ENCODE results near the gene ZNF236. TPM values are rescaled to one million over a fixed set of nuclear protein-coding genes. Genes with fewer than 3 reads are reported as not detected.
A peak's percentile ranks its signal among the peaks of the same experiment; 100 is the strongest.

Gene ZNF236
- total RNA-seq, 1 donor from 2014 or later = 20.4 TPM

GRCh38 chr18:77006305-77007175, 184.2 kb downstream of the ZNF236 start:
- TF ChIP-seq, protein P1, sequence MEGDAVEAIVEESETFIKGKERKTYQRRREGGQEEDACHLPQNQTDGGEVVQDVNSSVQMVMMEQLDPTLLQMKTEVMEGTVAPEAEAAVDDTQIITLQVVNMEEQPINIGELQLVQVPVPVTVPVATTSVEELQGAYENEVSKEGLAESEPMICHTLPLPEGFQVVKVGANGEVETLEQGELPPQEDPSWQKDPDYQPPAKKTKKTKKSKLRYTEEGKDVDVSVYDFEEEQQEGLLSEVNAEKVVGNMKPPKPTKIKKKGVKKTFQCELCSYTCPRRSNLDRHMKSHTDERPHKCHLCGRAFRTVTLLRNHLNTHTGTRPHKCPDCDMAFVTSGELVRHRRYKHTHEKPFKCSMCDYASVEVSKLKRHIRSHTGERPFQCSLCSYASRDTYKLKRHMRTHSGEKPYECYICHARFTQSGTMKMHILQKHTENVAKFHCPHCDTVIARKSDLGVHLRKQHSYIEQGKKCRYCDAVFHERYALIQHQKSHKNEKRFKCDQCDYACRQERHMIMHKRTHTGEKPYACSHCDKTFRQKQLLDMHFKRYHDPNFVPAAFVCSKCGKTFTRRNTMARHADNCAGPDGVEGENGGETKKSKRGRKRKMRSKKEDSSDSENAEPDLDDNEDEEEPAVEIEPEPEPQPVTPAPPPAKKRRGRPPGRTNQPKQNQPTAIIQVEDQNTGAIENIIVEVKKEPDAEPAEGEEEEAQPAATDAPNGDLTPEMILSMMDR (IDR thresholded peaks at IDR 0.05) = no peak
- no peak for DNase-seq (ENCODE audit: extremely low spot score, unreplicated experiment)
- peaks cover 28% of the 10 kb centered on the region for H3K4me1 Mint-ChIP-seq (ENCODE audit: unreplicated experiment)
- no peak overlapping the region for H3K4me3 Mint-ChIP-seq (ENCODE audit: unreplicated experiment)
- no peaks in the 10 kb centered on the region for H3K27me3 Mint-ChIP-seq (ENCODE audit: unreplicated experiment)
- no peaks in the 10 kb centered on the region for H3K9me3 Mint-ChIP-seq (ENCODE audit: unreplicated experiment)
- peak overlapping the region; percentile 80 for H3K27ac Mint-ChIP-seq (ENCODE audit: unreplicated experiment)
- no peaks in the 10 kb centered on the region for H3K36me3 Mint-ChIP-seq (ENCODE audit: unreplicated experiment)

GRCh38 chr18:77007251-77007650, 184.9 kb downstream of the ZNF236 start:
- Mint-ChIP-seq H3K4me1 (ENCODE audit: unreplicated experiment) (peaks cover 28% of the 10 kb centered on the region), H3K4me3 (ENCODE audit: unreplicated experiment) (peak overlapping the region; percentile 35), H3K27me3 (ENCODE audit: unreplicated experiment) (no peaks in the 10 kb centered on the region), H3K36me3 (ENCODE audit: unreplicated experiment) (peaks cover 3% of the 10 kb centered on the region), H3K27ac (ENCODE audit: unreplicated experiment) (peak overlapping the region; percentile 80), H3K9me3 (ENCODE audit: unreplicated experiment) (no peaks in the 10 kb centered on the region)
- TF ChIP-seq, protein P1 (IDR thresholded peaks at IDR 0.05) = no peak
- DNase-seq (ENCODE audit: extremely low spot score, unreplicated experiment) = no peak

DNA sequence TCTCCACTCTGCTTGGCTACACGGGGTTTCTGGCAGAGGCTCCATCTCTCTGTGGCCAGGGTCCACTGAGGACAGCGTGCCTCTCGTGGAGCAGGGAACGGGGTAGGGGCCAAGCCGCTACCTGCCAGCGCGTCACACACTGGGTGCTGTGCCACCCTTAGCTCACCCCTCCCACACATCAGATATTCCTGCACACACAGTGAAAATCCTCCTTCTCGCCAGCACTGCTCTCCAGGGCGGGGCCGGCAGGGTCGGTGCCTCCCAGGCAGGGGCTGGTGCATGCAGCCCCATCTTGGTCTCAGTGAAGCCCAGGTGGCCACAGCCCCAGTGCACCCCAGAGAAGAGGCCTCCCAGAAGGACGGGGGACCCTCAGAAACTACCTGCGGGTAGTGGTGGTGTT, 185.6 kb downstream of the ZNF236 start:
- TF ChIP-seq, protein P1 (IDR thresholded peaks at IDR 0.05) = no peak
- H3K4me3 Mint-ChIP-seq (ENCODE audit: unreplicated experiment) = no peak overlapping the region
- H3K27ac Mint-ChIP-seq (ENCODE audit: unreplicated experiment) = no peak overlapping the region
- no peaks in the 10 kb centered on the region for H3K27me3 Mint-ChIP-seq (ENCODE audit: unreplicated experiment)
- no peaks in the 10 kb centered on the region for H3K9me3 Mint-ChIP-seq (ENCODE audit: unreplicated experiment)
- peaks cover 3% of the 10 kb centered on the region for H3K36me3 Mint-ChIP-seq (ENCODE audit: unreplicated experiment)
- DNase-seq (ENCODE audit: extremely low spot score, unreplicated experiment) = no peak
- H3K4me1 Mint-ChIP-seq (ENCODE audit: unreplicated experiment) = peaks cover 28% of the 10 kb centered on the region

DNA sequence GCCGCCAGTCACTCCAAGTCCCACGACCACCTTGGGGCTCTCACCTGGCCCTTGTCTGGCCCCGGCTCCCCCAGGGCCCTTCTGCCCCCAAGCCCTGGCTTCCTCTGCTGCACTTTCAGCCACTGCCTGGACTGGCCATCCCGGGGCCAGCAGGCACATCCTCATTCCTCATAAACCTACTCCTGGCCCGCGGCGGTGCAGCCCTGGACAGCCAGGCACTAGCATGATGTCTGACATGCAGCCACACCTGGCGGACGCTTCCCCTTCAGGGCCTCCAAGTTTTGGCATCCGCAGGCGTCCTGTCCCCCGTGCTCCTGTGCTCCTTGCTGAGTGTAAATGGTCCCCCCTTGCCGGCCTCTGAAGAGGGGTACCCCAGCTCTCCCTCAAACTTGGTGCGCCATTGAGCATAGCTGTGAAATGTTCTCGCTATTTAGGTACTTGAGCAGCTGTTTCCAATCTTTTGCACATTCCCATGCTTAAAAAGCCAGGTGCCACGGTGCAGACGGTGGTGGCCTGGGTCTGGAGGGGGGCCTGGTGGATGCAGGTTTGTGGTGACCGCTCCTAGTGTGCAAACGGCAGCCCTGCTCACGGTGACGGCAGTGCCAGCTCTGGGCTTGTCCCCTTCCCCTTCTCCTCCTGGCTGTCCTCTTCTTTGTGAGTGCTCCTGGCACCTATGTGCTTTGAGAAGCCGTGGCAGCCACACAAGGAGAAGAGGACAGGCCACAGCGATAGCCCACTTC, 186.4 kb downstream of the ZNF236 start:
- TF ChIP-seq, protein P1 (IDR thresholded peaks at IDR 0.05) = no peak
- H3K27ac Mint-ChIP-seq (ENCODE audit: unreplicated experiment) = no peak overlapping the region
- DNase-seq (ENCODE audit: extremely low spot score, unreplicated experiment) = peak; percentile 83

GRCh38 chr18:77009675-77010074, 187.3 kb downstream of the ZNF236 start:
- no peak for DNase-seq (ENCODE audit: extremely low spot score, unreplicated experiment)
- Mint-ChIP-seq H3K4me3 (ENCODE audit: unreplicated experiment) (no peak overlapping the region), H3K9me3 (ENCODE audit: unreplicated experiment) (no peaks in the 10 kb centered on the region), H3K36me3 (ENCODE audit: unreplicated experiment) (peaks cover 3% of the 10 kb centered on the region), H3K27ac (ENCODE audit: unreplicated experiment) (no peak overlapping the region), H3K27me3 (ENCODE audit: unreplicated experiment) (no peaks in the 10 kb centered on the region), H3K4me1 (ENCODE audit: unreplicated experiment) (peaks cover 30% of the 10 kb centered on the region)
- TF ChIP-seq, protein P1 (IDR thresholded peaks at IDR 0.05) = no peak

More for the DNA sequence above, 186.4 kb downstream of the ZNF236 start:
- Mint-ChIP-seq H3K36me3 (ENCODE audit: unreplicated experiment) (peaks cover 3% of the 10 kb centered on the region), H3K9me3 (ENCODE audit: unreplicated experiment) (no peaks in the 10 kb centered on the region), H3K4me3 (ENCODE audit: unreplicated experiment) (no peak overlapping the region), H3K27me3 (ENCODE audit: unreplicated experiment) (no peaks in the 10 kb centered on the region), H3K4me1 (ENCODE audit: unreplicated experiment) (peaks cover 28% of the 10 kb centered on the region)
